ENCODE results near the gene CEPT1. TPM values are rescaled to one million over a fixed set of nuclear protein-coding genes. Genes with fewer than 3 reads are reported as not detected.

Gene CEPT1
- total RNA-seq, 4 donors from 2014 or later: 60.5 to 78.0 (median 72.8) TPM

DNA sequence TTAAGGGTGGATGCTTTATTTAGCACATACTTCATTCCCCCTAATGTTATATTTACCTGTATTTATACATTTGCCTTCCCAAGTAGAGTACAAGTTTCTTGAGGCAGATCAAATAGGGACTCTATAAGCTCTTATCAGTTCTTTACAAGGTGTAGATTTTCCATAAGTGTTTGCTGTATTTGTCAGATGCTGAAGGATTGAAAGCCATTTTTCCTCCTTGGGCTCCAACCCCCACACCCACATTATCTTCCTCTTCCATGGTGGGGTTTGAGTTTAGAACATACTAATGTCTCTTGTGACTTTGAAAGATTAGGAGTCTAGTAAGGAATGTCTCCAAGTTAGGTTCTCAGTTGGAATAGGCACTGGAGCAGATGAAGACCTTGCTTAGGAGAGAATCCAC lies 85.1 kb downstream of the CEPT1 start:
- TF ChIP-seq, protein P1, sequence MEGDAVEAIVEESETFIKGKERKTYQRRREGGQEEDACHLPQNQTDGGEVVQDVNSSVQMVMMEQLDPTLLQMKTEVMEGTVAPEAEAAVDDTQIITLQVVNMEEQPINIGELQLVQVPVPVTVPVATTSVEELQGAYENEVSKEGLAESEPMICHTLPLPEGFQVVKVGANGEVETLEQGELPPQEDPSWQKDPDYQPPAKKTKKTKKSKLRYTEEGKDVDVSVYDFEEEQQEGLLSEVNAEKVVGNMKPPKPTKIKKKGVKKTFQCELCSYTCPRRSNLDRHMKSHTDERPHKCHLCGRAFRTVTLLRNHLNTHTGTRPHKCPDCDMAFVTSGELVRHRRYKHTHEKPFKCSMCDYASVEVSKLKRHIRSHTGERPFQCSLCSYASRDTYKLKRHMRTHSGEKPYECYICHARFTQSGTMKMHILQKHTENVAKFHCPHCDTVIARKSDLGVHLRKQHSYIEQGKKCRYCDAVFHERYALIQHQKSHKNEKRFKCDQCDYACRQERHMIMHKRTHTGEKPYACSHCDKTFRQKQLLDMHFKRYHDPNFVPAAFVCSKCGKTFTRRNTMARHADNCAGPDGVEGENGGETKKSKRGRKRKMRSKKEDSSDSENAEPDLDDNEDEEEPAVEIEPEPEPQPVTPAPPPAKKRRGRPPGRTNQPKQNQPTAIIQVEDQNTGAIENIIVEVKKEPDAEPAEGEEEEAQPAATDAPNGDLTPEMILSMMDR (IDR thresholded peaks at IDR 0.05; ENCODE audit: low read depth): no peak

- TF ChIP-seq, protein P1 (IDR thresholded peaks at IDR 0.05; ENCODE audit: low read depth): no peak
These were observed 85.8 kb downstream of the CEPT1 start for GRCh38 chr1:111225717-111226400.

DNA sequence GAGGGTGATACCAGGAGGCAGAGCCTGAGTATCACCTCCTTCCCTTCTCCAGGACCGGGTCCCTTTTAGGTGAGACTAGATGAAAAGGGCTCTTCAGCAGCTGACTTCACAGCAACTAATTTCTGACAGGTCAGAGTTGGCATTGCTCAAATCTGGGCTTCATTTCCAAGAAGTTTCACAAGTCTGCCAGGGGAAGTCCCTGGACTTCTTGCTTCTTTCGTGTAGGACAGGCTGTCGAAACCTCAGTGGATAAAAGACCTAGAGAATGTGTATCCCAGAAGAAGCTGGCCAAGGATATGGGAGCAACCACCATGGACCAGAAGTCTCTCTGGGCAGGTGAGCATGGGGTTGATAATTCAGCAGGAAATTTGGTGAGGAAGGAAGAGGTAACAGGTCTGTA lies 87.4 kb downstream of the CEPT1 start, which contains the start of gene CHI3L2:
TSS of gene CHI3L2 (plus strand) at position 280 of the 400 bp plus-strand sequence. CDS start at position 297, 17 bp downstream.
- TF ChIP-seq, protein P1 (IDR thresholded peaks at IDR 0.05; ENCODE audit: low read depth): no peak

DNA sequence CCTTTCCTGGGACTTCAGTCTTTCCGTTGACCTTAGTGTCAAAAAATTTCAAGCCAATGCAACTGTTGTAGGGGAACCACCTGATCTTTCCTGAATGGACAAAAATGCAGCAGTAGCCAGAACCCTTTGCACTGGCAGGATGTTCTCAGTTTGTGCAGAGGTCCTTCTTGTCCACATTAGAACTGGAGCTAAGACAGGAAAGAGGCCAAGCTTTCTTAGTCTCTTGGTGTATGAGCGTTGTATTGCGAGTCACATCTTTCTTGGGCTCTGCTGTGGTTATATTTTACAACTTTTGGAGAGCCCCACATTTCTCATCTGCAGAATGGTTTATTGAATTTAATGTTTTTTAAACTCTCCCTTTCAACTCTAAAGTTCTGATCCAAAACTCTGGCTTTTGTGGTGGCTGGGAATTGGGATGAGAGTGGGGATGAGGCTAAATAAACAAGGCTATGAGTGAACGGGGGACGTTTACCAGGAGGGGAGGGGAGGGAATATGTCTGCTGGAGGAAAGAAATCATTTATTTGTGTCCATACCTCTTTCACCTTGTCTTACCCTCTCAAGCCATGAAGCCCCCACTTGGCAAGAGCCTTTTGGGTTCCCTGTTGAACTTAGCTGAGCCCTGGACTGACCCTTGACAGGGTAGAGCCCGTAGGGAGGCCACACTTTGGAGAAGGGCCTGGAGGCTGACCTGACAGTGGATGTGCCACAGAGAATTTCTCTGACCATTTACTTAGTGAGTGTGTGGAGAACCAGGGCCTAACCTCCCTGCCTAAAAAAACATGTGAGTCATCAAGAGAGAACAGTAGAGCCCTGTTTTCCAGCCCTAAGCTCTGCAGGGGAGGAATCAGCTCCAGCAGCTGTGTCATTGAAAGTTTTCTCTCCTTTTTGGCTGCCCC lies 88.1 kb downstream of the CEPT1 start:
- TF ChIP-seq, protein P1 (IDR thresholded peaks at IDR 0.05; ENCODE audit: low read depth): no peak

GRCh38 chr1:111228748-111229126 lies 88.7 kb downstream of the CEPT1 start:
- TF ChIP-seq, protein P1 (IDR thresholded peaks at IDR 0.05; ENCODE audit: low read depth): no peak

DNA sequence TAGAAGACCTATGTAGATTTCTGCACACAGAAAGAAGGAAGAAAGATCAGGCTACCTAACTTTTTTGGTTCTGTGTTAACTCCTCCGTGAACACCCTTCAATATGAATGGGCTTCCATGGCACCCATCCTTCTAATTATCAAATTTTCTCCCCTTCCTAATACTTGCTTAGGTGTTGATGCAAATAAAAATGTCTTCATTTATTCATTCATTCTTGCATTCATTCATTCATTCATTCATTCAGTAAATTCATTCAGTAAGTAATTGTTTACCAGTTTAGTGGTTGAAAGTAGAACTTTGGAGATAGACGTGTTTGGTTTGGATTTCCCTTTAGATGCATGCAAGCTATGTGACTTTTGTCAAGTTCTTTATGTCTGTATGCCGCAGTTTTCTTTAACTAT lies 92.1 kb downstream of the CEPT1 start:
- TF ChIP-seq, protein P1 (IDR thresholded peaks at IDR 0.05; ENCODE audit: low read depth): no peak

DNA sequence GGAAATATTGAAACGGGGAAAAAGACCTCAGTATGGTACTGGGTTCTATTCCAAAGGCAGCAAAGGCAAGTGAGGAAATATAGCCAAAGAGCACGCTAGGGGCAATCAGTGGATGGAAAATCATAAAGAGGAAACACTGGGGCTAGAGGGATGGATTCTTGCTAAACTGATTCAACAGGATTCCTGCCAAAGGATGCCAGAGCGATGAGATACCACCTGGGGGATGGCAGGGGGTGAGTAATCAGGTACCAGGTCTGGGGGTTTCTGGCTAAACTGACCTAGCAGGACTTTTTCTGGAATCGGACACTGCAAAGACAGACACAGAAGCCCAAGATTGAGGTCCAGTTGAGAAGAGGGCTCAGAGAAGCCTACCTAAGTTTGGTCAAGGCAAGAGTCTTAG lies 94.2 kb downstream of the CEPT1 start:
- TF ChIP-seq, protein P1 (IDR thresholded peaks at IDR 0.05; ENCODE audit: low read depth): no peak

Measured in subcutaneous adipose tissue (tissue), 4 donors.